ENCODE measurements around the gene GLS2.

GRCh38 chr12:56450241-56450640 is 37.7 kb downstream of the GLS2 start:
- no peak for TF ChIP-seq CTCF (IDR thresholded peaks at IDR 0.05 in 4 of 5, conservative IDR thresholded peaks at IDR 0.05 in 1 of 5)
- no peak for TF ChIP-seq POLR2A (IDR thresholded peaks at IDR 0.05)

Data from gastrocnemius medialis (tissue), 4 donors.